Nephron (organoid): ENCODE results near the gene STARD7.
A peak's percentile ranks its signal among the peaks of the same experiment; 100 is the strongest.

Experiments
- H3K27ac Mint-ChIP-seq, 3 experiments: 2 replicates each; pipeline ENCODE4 v1.8.0; 2020; ENCODE audit warnings: mixed read lengths in 3 of 3, mild to moderate bottlenecking in 2 of 3, moderate library complexity in 1 of 3
- H3K27me3 Mint-ChIP-seq: 2 replicates; pipeline ENCODE4 v1.8.0; 2021; ENCODE audit warnings: low read depth, mild to moderate bottlenecking, moderate library complexity, mixed read lengths
- H3K36me3 Mint-ChIP-seq: 2 replicates; pipeline ENCODE4 v1.8.0; 2020; ENCODE audit warnings: low read depth, mixed read lengths
- H3K4me1 Mint-ChIP-seq: 2 replicates; pipeline ENCODE4 v1.8.0; 2020; ENCODE audit warnings: mixed read lengths
- H3K4me3 Mint-ChIP-seq, 3 experiments: 2 replicates each; pipeline ENCODE4 v1.8.0; 2020; ENCODE audit warnings: mild to moderate bottlenecking in 3 of 3, mixed read lengths in 3 of 3, moderate library complexity in 2 of 3
- H3K9me3 Mint-ChIP-seq: 2 replicates; pipeline ENCODE4 v1.8.0; 2020; ENCODE audit warnings: mixed read lengths
- TF ChIP-seq, protein P1 (sequence below), 3 experiments: fragments of 200-600 bp; sonication (generic); IDR thresholded peaks; one replicate each; pipeline ENCODE4 v1.5.0; 2021; ENCODE audit warnings: antibody characterized with exemption in 3 of 3; ENCODE audit not compliant: unreplicated experiment in 3 of 3

STARD7 gene

DNA sequence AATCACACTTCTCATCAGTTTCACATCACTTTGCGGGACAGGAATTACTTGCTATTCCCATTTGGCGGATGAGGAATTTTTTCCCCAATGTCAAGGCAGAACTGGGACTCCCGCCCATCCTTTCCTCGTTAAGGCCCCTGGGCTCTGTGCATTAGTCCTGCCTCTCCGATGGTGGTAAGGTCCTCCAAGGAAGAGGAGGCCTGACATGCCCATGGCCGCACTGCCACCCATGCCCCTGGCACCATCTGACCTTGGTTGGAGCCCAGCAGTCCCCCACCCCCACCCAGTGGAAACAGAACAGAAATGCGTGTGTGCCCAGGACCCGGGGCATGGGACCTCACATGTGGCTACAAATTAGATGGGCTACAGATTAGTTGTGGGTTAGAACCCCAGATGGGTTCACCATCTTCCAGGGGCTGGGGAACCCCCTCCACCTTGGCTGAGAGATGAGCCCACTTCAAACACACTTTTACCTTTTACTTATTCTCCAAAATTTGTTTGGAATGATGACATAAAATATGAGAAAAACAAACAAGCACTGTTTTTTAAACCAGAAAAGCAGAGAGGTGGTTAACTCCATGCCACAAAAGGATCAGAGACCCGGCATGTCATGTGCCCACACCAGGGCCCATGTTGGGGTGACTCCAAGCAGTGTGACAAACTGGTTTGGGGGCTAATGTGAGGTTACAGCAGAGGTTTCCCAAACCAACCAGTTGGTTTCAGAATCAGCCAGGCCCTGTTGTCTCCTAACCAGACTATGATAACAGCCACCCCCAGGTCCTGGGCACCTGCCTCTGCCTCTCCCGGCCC, 52.4 kb downstream of the STARD7 start:
- TF ChIP-seq, protein P1, sequence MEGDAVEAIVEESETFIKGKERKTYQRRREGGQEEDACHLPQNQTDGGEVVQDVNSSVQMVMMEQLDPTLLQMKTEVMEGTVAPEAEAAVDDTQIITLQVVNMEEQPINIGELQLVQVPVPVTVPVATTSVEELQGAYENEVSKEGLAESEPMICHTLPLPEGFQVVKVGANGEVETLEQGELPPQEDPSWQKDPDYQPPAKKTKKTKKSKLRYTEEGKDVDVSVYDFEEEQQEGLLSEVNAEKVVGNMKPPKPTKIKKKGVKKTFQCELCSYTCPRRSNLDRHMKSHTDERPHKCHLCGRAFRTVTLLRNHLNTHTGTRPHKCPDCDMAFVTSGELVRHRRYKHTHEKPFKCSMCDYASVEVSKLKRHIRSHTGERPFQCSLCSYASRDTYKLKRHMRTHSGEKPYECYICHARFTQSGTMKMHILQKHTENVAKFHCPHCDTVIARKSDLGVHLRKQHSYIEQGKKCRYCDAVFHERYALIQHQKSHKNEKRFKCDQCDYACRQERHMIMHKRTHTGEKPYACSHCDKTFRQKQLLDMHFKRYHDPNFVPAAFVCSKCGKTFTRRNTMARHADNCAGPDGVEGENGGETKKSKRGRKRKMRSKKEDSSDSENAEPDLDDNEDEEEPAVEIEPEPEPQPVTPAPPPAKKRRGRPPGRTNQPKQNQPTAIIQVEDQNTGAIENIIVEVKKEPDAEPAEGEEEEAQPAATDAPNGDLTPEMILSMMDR (IDR thresholded peaks at IDR 0.05; ENCODE audit: unreplicated experiment in 3 of 3): no peak
- H3K27me3 Mint-ChIP-seq: peaks cover 14% of the 10 kb centered on the region
- peaks cover 5% of the 10 kb centered on the region for H3K9me3 Mint-ChIP-seq
- H3K4me1 Mint-ChIP-seq: peaks cover 31% of the 10 kb centered on the region
- no peak overlapping the region for H3K4me3 Mint-ChIP-seq
- H3K36me3 Mint-ChIP-seq: no peaks in the 10 kb centered on the region
- H3K27ac Mint-ChIP-seq: peak overlapping the region in 1 of 3 experiments; percentile 29

DNA sequence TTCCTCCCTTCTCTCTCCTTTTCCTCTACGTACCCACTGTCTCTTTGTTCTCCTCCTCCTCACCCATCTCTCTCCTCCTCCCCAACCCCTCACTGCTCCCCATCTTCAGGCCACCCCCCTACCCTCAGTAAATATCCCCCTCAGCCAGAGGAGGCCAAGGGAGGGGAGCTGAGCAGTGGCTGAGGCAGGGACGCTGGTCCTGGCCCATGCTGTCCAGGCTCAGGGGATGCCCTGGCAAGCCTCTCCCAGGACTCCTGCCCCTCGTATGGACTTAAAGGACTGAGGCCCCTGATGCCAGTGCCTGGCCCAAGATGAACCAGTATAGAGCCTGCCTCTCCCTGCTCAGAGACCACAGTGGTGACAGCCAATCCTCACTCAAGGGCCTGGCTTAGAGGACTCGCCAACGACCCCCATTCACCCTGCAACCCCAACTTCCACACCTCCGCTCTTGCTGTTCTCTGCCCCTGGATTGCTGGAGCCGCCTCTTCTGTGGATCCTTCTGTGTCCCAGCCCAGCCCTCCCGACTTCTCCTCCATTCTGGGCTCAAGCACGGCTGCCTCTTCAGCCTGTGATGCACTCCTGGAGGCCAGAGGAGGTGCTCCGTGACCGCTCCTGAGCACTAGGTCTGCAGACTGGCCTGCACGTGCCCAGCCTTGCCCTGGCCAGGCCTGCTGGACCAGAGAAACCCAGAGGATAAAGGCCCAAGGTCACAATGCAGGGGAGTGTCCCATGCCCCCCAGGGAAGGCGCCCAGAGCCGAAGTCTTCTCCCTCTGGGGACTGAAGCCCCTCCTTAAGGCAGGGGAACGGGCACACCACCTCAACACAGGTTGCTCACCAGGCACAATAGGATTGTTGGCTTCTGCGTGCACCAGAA, 53.9 kb downstream of the STARD7 start:
- no peak overlapping the region for H3K4me3 Mint-ChIP-seq
- H3K27ac Mint-ChIP-seq: peak overlapping the region in 1 of 3 experiments; percentile 18
- H3K36me3 Mint-ChIP-seq: no peaks in the 10 kb centered on the region
- peaks cover 14% of the 10 kb centered on the region for H3K27me3 Mint-ChIP-seq
- TF ChIP-seq, protein P1 (IDR thresholded peaks at IDR 0.05; ENCODE audit: unreplicated experiment in 3 of 3): no peak
- H3K9me3 Mint-ChIP-seq: no peaks in the 10 kb centered on the region
- peaks cover 31% of the 10 kb centered on the region for H3K4me1 Mint-ChIP-seq

DNA sequence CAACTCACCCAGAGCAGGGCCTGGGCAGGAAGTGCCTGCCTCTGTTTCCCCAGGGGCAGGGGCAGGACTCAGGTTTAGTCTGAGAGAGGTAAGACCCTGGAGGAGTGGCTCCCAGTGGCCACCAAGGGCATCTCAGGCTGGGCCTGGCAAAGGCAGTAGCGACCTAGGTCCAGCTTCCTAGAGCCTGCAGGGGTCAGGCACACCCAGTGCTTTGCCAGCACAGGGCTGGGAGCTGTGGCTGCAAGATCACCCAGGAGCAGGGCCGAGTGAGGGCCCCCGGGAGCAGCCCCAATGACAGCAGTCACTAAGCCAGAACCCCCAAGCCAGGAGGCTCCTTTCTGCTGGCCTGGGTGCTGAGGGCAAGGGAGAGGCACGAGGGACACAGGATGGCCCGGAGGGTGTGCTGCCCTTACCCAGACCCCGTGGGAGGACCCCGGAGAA, 54.6 kb downstream of the STARD7 start:
- peaks cover 10% of the 10 kb centered on the region for H3K27me3 Mint-ChIP-seq
- no peaks in the 10 kb centered on the region for H3K36me3 Mint-ChIP-seq
- peak overlapping the region in 2 of 3 experiments; percentile 41 to 43 for H3K27ac Mint-ChIP-seq
- no peaks in the 10 kb centered on the region for H3K9me3 Mint-ChIP-seq
- peaks cover 30% of the 10 kb centered on the region for H3K4me1 Mint-ChIP-seq
- TF ChIP-seq, protein P1 (IDR thresholded peaks at IDR 0.05; ENCODE audit: unreplicated experiment in 3 of 3): no peak
- no peak overlapping the region for H3K4me3 Mint-ChIP-seq

DNA sequence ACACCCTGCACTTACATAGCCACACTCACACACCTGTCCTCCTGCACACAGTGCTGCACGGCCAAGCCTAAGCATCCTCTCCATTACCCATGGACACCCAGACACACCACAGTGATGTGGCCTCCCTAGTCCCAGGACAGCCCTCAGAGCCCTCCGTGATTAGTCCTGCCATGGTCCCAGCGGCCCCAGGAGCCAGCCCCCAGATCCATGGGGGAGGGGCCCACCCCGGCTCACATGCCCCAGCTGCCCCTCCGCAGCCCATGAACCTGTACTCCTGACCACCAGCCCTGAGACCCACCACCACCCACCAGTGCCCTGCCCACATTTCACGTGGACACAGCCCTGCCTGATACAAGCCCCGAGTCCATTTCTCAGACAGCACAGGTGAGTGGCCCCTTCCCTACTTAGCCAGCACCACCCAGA, 55.3 kb downstream of the STARD7 start:
- Mint-ChIP-seq H3K27ac (peak overlapping the region; percentile 32 to 64 (median 41)), H3K4me1 (peaks cover 33% of the 10 kb centered on the region), H3K4me3 (no peak overlapping the region), H3K9me3 (no peaks in the 10 kb centered on the region), H3K36me3 (no peaks in the 10 kb centered on the region), H3K27me3 (peaks cover 10% of the 10 kb centered on the region)
- TF ChIP-seq, protein P1 (IDR thresholded peaks at IDR 0.05; ENCODE audit: unreplicated experiment in 3 of 3): no peak

GRCh38 chr2:96152304-96153161, 56.1 kb downstream of the STARD7 start:
- H3K27ac Mint-ChIP-seq: peak overlapping the region; percentile 32 to 64 (median 41)
- H3K4me1 Mint-ChIP-seq: peaks cover 40% of the 10 kb centered on the region
- TF ChIP-seq, protein P1 (IDR thresholded peaks at IDR 0.05; ENCODE audit: unreplicated experiment in 3 of 3): no peak
- H3K9me3 Mint-ChIP-seq: no peaks in the 10 kb centered on the region
- no peaks in the 10 kb centered on the region for H3K36me3 Mint-ChIP-seq
- H3K27me3 Mint-ChIP-seq: peaks cover 14% of the 10 kb centered on the region
- no peak overlapping the region for H3K4me3 Mint-ChIP-seq
